Liver (tissue), 9 donors: ENCODE measurements around the gene STK38L. TPM values are rescaled to one million over a fixed set of nuclear protein-coding genes. Genes with fewer than 3 reads are reported as not detected.

ENCODE experiments used
- DNase-seq: peaks from one replicate; pipeline ENCODE4 v3.0.0-alpha.2; 2017; ENCODE audit warnings: low spot score
- H3K27ac ChIP-seq, 2 donors: one replicate each; pipeline ENCODE4 v1.7.0; 2013; ENCODE audit warnings: inconsistent platforms in 2 of 2, low read length in 2 of 2, control low read depth in 1 of 2, low read depth in 1 of 2, mild to moderate bottlenecking in 1 of 2
- H3K27me3 ChIP-seq, 4 donors: one replicate each; pipeline versions ENCODE4 v1.6.1 to v1.7.0; 2013; ENCODE audit warnings: low read length in 3 of 4, inconsistent platforms in 1 of 4, mild to moderate bottlenecking in 1 of 4, moderate library complexity in 1 of 4; ENCODE audit not compliant: control insufficient read depth in 4 of 4, insufficient read depth in 4 of 4
- H3K36me3 ChIP-seq, 4 donors: one replicate each; pipeline versions ENCODE4 v1.6.1 to v1.7.0; 2013; ENCODE audit warnings: low read length in 3 of 4, mild to moderate bottlenecking in 3 of 4, low read depth in 1 of 4, moderate library complexity in 1 of 4; ENCODE audit not compliant: control insufficient read depth in 4 of 4, insufficient read depth in 3 of 4
- H3K4me1 ChIP-seq, 4 donors: one replicate each; pipeline versions ENCODE4 v1.6.1 to v1.7.0; 2013; ENCODE audit warnings: low read length in 3 of 4, mild to moderate bottlenecking in 3 of 4, moderate library complexity in 1 of 4; ENCODE audit not compliant: control insufficient read depth in 4 of 4, insufficient read depth in 4 of 4
- H3K4me3 ChIP-seq, 3 donors: one replicate each; pipeline versions ENCODE4 v1.6.1 to v1.7.0; 2013; ENCODE audit warnings: low read length in 3 of 3, control low read depth in 1 of 3, low read depth in 1 of 3, mild to moderate bottlenecking in 1 of 3
- H3K9ac ChIP-seq, 2 donors: one replicate each; pipeline ENCODE4 v1.7.0; 2013; ENCODE audit warnings: low read length in 2 of 2, mild to moderate bottlenecking in 2 of 2, moderate library complexity in 2 of 2, control low read depth in 1 of 2, low read depth in 1 of 2
- H3K9me3 ChIP-seq, 4 donors: one replicate each; pipeline versions ENCODE4 v1.6.1 to v1.7.0; 2013; ENCODE audit warnings: low read length in 3 of 4; ENCODE audit not compliant: control insufficient read depth in 4 of 4
- ATF3 ChIP-seq: IDR thresholded peaks from 2 replicates; pipeline ENCODE4 v1.6.1; 2016; ENCODE audit warnings: antibody characterized with exemption
- EGR1 ChIP-seq, 2 donors: IDR thresholded peaks; 2 replicates each; pipeline ENCODE4 v1.6.1; 2016 to 2018; ENCODE audit warnings: antibody characterized with exemption in 2 of 2, low read depth in 2 of 2
- FOXA1 ChIP-seq: IDR thresholded peaks from 2 replicates; pipeline ENCODE4 v1.6.1; 2016; ENCODE audit warnings: antibody characterized with exemption
- FOXA2 ChIP-seq: IDR thresholded peaks from 2 replicates; pipeline ENCODE4 v1.6.1; 2016; ENCODE audit warnings: antibody characterized with exemption
- HNF4A ChIP-seq, 2 donors: conservative IDR thresholded peaks; 2 replicates each; pipeline ENCODE4 v1.6.1; 2016; ENCODE audit warnings: antibody characterized with exemption in 2 of 2, mild to moderate bottlenecking in 2 of 2
- HNF4G ChIP-seq: IDR thresholded peaks from 2 replicates; pipeline ENCODE4 v1.6.1; 2016; ENCODE audit warnings: antibody characterized with exemption
- JUND ChIP-seq, 2 donors: IDR thresholded peaks; 2 replicates each; pipeline ENCODE4 v1.6.1; 2016; ENCODE audit warnings: antibody characterized with exemption in 2 of 2
- NR2F2 ChIP-seq: IDR thresholded peaks from 2 replicates; pipeline ENCODE4 v1.6.1; 2016; ENCODE audit warnings: antibody characterized with exemption
- RAD21 ChIP-seq, 2 donors: IDR thresholded peaks; 2 replicates each; pipeline ENCODE4 v1.6.1; 2016; ENCODE audit warnings: antibody characterized with exemption in 2 of 2, mild to moderate bottlenecking in 2 of 2
- RXRA ChIP-seq, 2 donors: IDR thresholded peaks; 2 replicates each; pipeline ENCODE4 v1.6.1; 2017 to 2018; ENCODE audit warnings: antibody characterized with exemption in 2 of 2, mild to moderate bottlenecking in 1 of 2
- SP1 ChIP-seq: IDR thresholded peaks from 2 replicates; pipeline ENCODE4 v1.6.1; 2018; ENCODE audit warnings: antibody characterized with exemption, mild to moderate bottlenecking
- TAF1 ChIP-seq: conservative IDR thresholded peaks from 2 replicates; pipeline ENCODE4 v1.6.1; 2016; ENCODE audit warnings: antibody characterized with exemption, mild to moderate bottlenecking
- YY1 ChIP-seq: IDR thresholded peaks from 2 replicates; pipeline ENCODE4 v1.6.1; 2016; ENCODE audit warnings: antibody characterized with exemption, mild to moderate bottlenecking
- ZBTB33 ChIP-seq: IDR thresholded peaks from 2 replicates; pipeline ENCODE4 v1.6.1; 2016; ENCODE audit warnings: antibody characterized with exemption
- WGBS: extraction: QIAGEN DNeasy Blood & Tissue Kit; methylation state at CpG from one replicate; pipeline ENCODE4 v1.1.7; 2013; 5-methylcytosine and 5-hydroxymethylcytosine counted together
- polyA plus RNA-seq, 2 donors: library from polyadenylated mRNA; stranded (reverse) in 1 of 2; unstranded in 1 of 2; fragments of 200-250 nt in 1 of 2; fragments of >200 nt in 1 of 2; fragmentation: Nextera tagmentation in 1 of 2; extraction: Ambion mirVana in 1 of 2; gene quantifications; one replicate each; pipeline versions ENCODE4 v1.2.1 to v1.2.3, GENCODE V29; 2013 to 2015
- total RNA-seq, 2 donors: library from RNA; depleted of rRNA; stranded (reverse); fragments of >200 nt; gene quantifications; one replicate each; pipeline ENCODE4 v1.2.3, GENCODE V29; 2014
- TF ChIP-seq, protein P1 (sequence below): IDR thresholded peaks from 2 replicates; pipeline ENCODE4 v1.6.1; 2016; ENCODE audit warnings: antibody characterized with exemption
- TF ChIP-seq, protein P2 (sequence below): IDR thresholded peaks from 2 replicates; pipeline ENCODE4 v1.6.1; 2016; ENCODE audit warnings: antibody characterized with exemption, mild to moderate bottlenecking
- TF ChIP-seq, protein P3 (sequence below): fragments of 150-350 bp; IDR thresholded peaks from 2 replicates; pipeline ENCODE4 v1.5.1; 2017; ENCODE audit warnings: improper control_type of control experiment, low read depth, low read length; ENCODE audit not compliant: missing input control
- donor health status: healthy.
- donor health status: healthy.
- donor health status: healthy.
- donor health status: healthy.
- donor health status: healthy.

The STK38L gene
- total and polyA plus RNA-seq, 4 donors, result 2.8 to 8.6 (median 6.6) TPM

GRCh38 chr12:27347779-27348178 is 103.7 kb downstream of the STK38L start:
- no peak overlapping the region for H3K27ac ChIP-seq
- TF ChIP-seq HNF4G, result no peak
- no peak for TF ChIP-seq JUND (IDR thresholded peaks at IDR 0.05)
- TF ChIP-seq HNF4A (conservative IDR thresholded peaks at IDR 0.05), result no peak
- no peak for TF ChIP-seq EGR1 (IDR thresholded peaks at IDR 0.05; ENCODE audit: low read depth in 2 of 2)
- no peak for TF ChIP-seq NR2F2
- TF ChIP-seq, protein P1, sequence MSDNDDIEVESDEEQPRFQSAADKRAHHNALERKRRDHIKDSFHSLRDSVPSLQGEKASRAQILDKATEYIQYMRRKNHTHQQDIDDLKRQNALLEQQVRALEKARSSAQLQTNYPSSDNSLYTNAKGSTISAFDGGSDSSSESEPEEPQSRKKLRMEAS, result no peak
- TF ChIP-seq FOXA1, result no peak
- TF ChIP-seq, protein P2, sequence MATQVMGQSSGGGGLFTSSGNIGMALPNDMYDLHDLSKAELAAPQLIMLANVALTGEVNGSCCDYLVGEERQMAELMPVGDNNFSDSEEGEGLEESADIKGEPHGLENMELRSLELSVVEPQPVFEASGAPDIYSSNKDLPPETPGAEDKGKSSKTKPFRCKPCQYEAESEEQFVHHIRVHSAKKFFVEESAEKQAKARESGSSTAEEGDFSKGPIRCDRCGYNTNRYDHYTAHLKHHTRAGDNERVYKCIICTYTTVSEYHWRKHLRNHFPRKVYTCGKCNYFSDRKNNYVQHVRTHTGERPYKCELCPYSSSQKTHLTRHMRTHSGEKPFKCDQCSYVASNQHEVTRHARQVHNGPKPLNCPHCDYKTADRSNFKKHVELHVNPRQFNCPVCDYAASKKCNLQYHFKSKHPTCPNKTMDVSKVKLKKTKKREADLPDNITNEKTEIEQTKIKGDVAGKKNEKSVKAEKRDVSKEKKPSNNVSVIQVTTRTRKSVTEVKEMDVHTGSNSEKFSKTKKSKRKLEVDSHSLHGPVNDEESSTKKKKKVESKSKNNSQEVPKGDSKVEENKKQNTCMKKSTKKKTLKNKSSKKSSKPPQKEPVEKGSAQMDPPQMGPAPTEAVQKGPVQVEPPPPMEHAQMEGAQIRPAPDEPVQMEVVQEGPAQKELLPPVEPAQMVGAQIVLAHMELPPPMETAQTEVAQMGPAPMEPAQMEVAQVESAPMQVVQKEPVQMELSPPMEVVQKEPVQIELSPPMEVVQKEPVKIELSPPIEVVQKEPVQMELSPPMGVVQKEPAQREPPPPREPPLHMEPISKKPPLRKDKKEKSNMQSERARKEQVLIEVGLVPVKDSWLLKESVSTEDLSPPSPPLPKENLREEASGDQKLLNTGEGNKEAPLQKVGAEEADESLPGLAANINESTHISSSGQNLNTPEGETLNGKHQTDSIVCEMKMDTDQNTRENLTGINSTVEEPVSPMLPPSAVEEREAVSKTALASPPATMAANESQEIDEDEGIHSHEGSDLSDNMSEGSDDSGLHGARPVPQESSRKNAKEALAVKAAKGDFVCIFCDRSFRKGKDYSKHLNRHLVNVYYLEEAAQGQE, result no peak
- WGBS, result 56% methylated on average over 2 of the region's 2 CpGs

DNA sequence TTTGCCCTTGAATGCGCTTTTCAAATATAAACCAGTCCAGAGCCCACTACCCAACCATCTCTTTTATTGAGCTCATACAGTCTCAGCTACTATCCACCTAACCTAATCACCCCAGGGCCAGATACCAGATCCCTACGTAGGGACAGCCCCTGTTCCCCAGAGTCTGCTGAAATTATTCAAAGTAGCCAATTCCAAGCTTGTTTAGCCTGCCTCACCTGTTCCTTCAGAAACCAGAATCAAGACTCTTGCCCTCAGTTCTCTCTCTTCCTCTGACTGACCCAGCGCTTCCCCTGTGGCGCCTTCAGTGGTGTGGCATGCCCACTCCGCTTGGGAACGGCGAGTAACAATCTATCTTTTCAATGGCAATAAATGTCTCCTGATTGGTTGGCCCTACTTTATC is 107.4 kb downstream of the STK38L start:
- no peak for DNase-seq
- Histone ChIP-seq H3K4me1 (no peaks in the 10 kb centered on the region), H3K9me3 (no peaks in the 10 kb centered on the region), H3K36me3 (no peaks in the 10 kb centered on the region), H3K4me3 (no peak overlapping the region), H3K27me3 (no peaks in the 10 kb centered on the region), H3K9ac (no peak overlapping the region), H3K27ac (no peak overlapping the region)
- WGBS, result 98% methylated on average over 7 of the region's 7 CpGs
- no peak for TF ChIP-seq YY1

More at GRCh38 chr12:27347779-27348178, 103.7 kb downstream of the STK38L start:
- no peaks in the 10 kb centered on the region for H3K36me3 ChIP-seq
- H3K9me3 ChIP-seq, result no peaks in the 10 kb centered on the region
- H3K27me3 ChIP-seq, result no peaks in the 10 kb centered on the region
- peaks cover 0 to 5% (median 1%) of the 10 kb centered on the region in 4 donors for H3K4me1 ChIP-seq
- H3K9ac ChIP-seq, result no peak overlapping the region
- no peak for DNase-seq
- no peak overlapping the region for H3K4me3 ChIP-seq

- no peak overlapping the region for H3K4me3 ChIP-seq
- H3K27ac ChIP-seq, result no peak overlapping the region
- 95% methylated on average over 2 of the region's 2 CpGs for WGBS
- H3K9me3 ChIP-seq, result no peaks in the 10 kb centered on the region
- H3K9ac ChIP-seq, result no peak overlapping the region
- H3K4me1 ChIP-seq, result no peaks in the 10 kb centered on the region
- H3K27me3 ChIP-seq, result no peaks in the 10 kb centered on the region
- H3K36me3 ChIP-seq, result no peaks in the 10 kb centered on the region
- no peak for TF ChIP-seq JUND (IDR thresholded peaks at IDR 0.05)
- TF ChIP-seq TAF1, result no peak
- no peak for TF ChIP-seq EGR1 (IDR thresholded peaks at IDR 0.05; ENCODE audit: low read depth in 2 of 2)
- TF ChIP-seq SP1, result no peak
- TF ChIP-seq, protein P2, result no peak
- TF ChIP-seq ZBTB33, result no peak
- no peak for TF ChIP-seq RXRA (IDR thresholded peaks at IDR 0.05)
- TF ChIP-seq NR2F2, result no peak
- TF ChIP-seq FOXA2, result no peak
- TF ChIP-seq HNF4A (conservative IDR thresholded peaks at IDR 0.05), result no peak
- TF ChIP-seq, protein P3, sequence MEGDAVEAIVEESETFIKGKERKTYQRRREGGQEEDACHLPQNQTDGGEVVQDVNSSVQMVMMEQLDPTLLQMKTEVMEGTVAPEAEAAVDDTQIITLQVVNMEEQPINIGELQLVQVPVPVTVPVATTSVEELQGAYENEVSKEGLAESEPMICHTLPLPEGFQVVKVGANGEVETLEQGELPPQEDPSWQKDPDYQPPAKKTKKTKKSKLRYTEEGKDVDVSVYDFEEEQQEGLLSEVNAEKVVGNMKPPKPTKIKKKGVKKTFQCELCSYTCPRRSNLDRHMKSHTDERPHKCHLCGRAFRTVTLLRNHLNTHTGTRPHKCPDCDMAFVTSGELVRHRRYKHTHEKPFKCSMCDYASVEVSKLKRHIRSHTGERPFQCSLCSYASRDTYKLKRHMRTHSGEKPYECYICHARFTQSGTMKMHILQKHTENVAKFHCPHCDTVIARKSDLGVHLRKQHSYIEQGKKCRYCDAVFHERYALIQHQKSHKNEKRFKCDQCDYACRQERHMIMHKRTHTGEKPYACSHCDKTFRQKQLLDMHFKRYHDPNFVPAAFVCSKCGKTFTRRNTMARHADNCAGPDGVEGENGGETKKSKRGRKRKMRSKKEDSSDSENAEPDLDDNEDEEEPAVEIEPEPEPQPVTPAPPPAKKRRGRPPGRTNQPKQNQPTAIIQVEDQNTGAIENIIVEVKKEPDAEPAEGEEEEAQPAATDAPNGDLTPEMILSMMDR, result no peak
- TF ChIP-seq YY1, result no peak
- TF ChIP-seq ATF3, result no peak
- TF ChIP-seq RAD21 (IDR thresholded peaks at IDR 0.05), result no peak
- DNase-seq, result no peak
Observed at GRCh38 chr12:27355486-27355885, 111.4 kb downstream of the STK38L start.
